Endodermal cell (in vitro differentiated cells): ENCODE data around the gene KATNIP. TPM values are rescaled to one million over a fixed set of nuclear protein-coding genes. Genes with fewer than 3 reads are reported as not detected.

Experiments
- DNase-seq: peaks from one replicate; pipeline ENCODE4 v3.0.0-alpha.2; 2017
- H3K27ac ChIP-seq: 2 replicates; pipeline ENCODE4 v1.5.1; 2013; ENCODE audit warnings: mild to moderate bottlenecking, low read depth, low read length, moderate library complexity
- H3K27me3 ChIP-seq: 2 replicates; pipeline ENCODE4 v1.6.1; 2013; ENCODE audit warnings: mild to moderate bottlenecking, low read length, moderate library complexity; ENCODE audit not compliant: insufficient read depth, control insufficient read depth, poor library complexity, severe bottlenecking
- H3K36me3 ChIP-seq: 2 replicates; pipeline ENCODE4 v1.7.0; 2013; ENCODE audit warnings: mild to moderate bottlenecking, low read length, moderate library complexity; ENCODE audit not compliant: control insufficient read depth, insufficient read depth
- H3K4me1 ChIP-seq: one replicate; pipeline ENCODE4 v1.7.0; 2013; ENCODE audit warnings: low read length; ENCODE audit not compliant: control insufficient read depth, insufficient read depth
- H3K4me3 ChIP-seq: 2 replicates; pipeline ENCODE4 v1.5.1; 2013; ENCODE audit warnings: mild to moderate bottlenecking, low read length, moderate library complexity
- H3K9ac ChIP-seq: 2 replicates; pipeline ENCODE4 v1.6.1; 2013; ENCODE audit warnings: mild to moderate bottlenecking, low read length, moderate library complexity; ENCODE audit not compliant: poor library complexity, severe bottlenecking; ENCODE audit errors: extremely low read depth
- H3K9me3 ChIP-seq: 2 replicates; pipeline ENCODE4 v1.6.1; 2013; ENCODE audit warnings: mild to moderate bottlenecking, low read length, moderate library complexity; ENCODE audit not compliant: control insufficient read depth
- H3K27ac Mint-ChIP-seq: 2 replicates; pipeline ENCODE4 v1.8.0; 2020; ENCODE audit warnings: mixed read lengths
- H3K27me3 Mint-ChIP-seq: 2 replicates; pipeline ENCODE4 v1.8.0; 2021; ENCODE audit warnings: mild to moderate bottlenecking, mixed read lengths; ENCODE audit not compliant: insufficient read depth
- H3K36me3 Mint-ChIP-seq: 2 replicates; pipeline ENCODE4 v1.8.0; 2020; ENCODE audit warnings: low read depth, mixed read lengths
- H3K4me1 Mint-ChIP-seq: 2 replicates; pipeline ENCODE4 v1.8.0; 2020; ENCODE audit warnings: mixed read lengths
- H3K4me3 Mint-ChIP-seq: 2 replicates; pipeline ENCODE4 v1.8.0; 2020; ENCODE audit warnings: mild to moderate bottlenecking, moderate library complexity, mixed read lengths
- H3K9me3 Mint-ChIP-seq: 2 replicates; pipeline ENCODE4 v1.8.0; 2020; ENCODE audit warnings: mild to moderate bottlenecking, mixed read lengths
- CTCF ChIP-seq: fragments of 200-600 bp; sonication (generic); conservative IDR thresholded peaks from 2 replicates; pipeline ENCODE4 v1.5.0; 2021; ENCODE audit warnings: antibody characterized with exemption, mild to moderate bottlenecking
- whole genome bisulfite sequencing, 2 experiments: methylation state at CpG; one replicate each; pipeline versions ENCODE4 v1.1.5 to v1.1.7; 2013; ENCODE audit warnings: missing lambda C conversion rate in 2 of 2, mixed read lengths in 1 of 2; ENCODE audit not compliant: insufficient coverage in 1 of 2, insufficient read length in 1 of 2; 5-methylcytosine and 5-hydroxymethylcytosine counted together
- total RNA-seq, 2 donors: library from RNA; stranded (reverse); fragmentation: NEBNext Ultra II Directional in 1 of 2; extraction: Animal tissue kit (Norgen Biotek cat#: 25700) in 1 of 2; gene quantifications; 2 replicates in 1 of 2; 3 replicates in 1 of 2; pipeline ENCODE4 v1.2.1, GENCODE V29; 2021

KATNIP gene
- total RNA-seq, 2 donors from 2014 or later: 33.6 to 39.1 TPM

GRCh38 chr16:27528294-27528693 is 21.6 kb upstream of the KATNIP start:
- Mint-ChIP-seq H3K27me3 (no peaks in the 10 kb centered on the region), H3K4me1 (peaks cover 24% of the 10 kb centered on the region), H3K36me3 (peaks cover 87% of the 10 kb centered on the region), H3K4me3 (no peak overlapping the region), H3K27ac (no peak overlapping the region), H3K9me3 (no peaks in the 10 kb centered on the region)
- Histone ChIP-seq H3K4me1 (no peaks in the 10 kb centered on the region), H3K9me3 (no peaks in the 10 kb centered on the region), H3K9ac (no peak overlapping the region), H3K27me3 (no peaks in the 10 kb centered on the region), H3K36me3 (peaks cover 96% of the 10 kb centered on the region), H3K27ac (no peak overlapping the region), H3K4me3 (no peak overlapping the region)
- no peak for DNase-seq
- 98 to 99% methylated on average over 4 of the region's 4 CpGs for WGBS, 2 experiments
- no peak for TF ChIP-seq CTCF

- Histone ChIP-seq H3K4me1 (no peaks in the 10 kb centered on the region), H3K27me3 (no peaks in the 10 kb centered on the region), H3K36me3 (peaks cover 96% of the 10 kb centered on the region), H3K9me3 (no peaks in the 10 kb centered on the region), H3K9ac (no peak overlapping the region), H3K4me3 (no peak overlapping the region), H3K27ac (no peak overlapping the region)
- Mint-ChIP-seq H3K4me3 (no peak overlapping the region), H3K27me3 (no peaks in the 10 kb centered on the region), H3K27ac (no peak overlapping the region), H3K36me3 (peaks cover 90% of the 10 kb centered on the region), H3K9me3 (no peaks in the 10 kb centered on the region), H3K4me1 (peaks cover 14% of the 10 kb centered on the region)
- no peak for TF ChIP-seq CTCF
- WGBS, 2 experiments: 96% methylated on average over 3 to 6 of the region's 6 CpGs
- DNase-seq: no peak
Measured at GRCh38 chr16:27529962-27530361, 20.0 kb upstream of the KATNIP start.

GRCh38 chr16:27531186-27531585 is 18.8 kb upstream of the KATNIP start:
- H3K4me3 ChIP-seq: no peak overlapping the region
- Mint-ChIP-seq H3K4me3 (no peak overlapping the region), H3K4me1 (peaks cover 14% of the 10 kb centered on the region), H3K27ac (peak overlapping the region; percentile 15), H3K36me3 (peaks cover 87% of the 10 kb centered on the region), H3K27me3 (no peaks in the 10 kb centered on the region), H3K9me3 (no peaks in the 10 kb centered on the region)
- H3K9ac ChIP-seq: no peak overlapping the region
- no peaks in the 10 kb centered on the region for H3K27me3 ChIP-seq
- peaks cover 97% of the 10 kb centered on the region for H3K36me3 ChIP-seq
- no peak for DNase-seq
- no peaks in the 10 kb centered on the region for H3K9me3 ChIP-seq
- TF ChIP-seq CTCF: no peak
- 92% methylated on average over 2 of the region's 2 CpGs for WGBS, 2 experiments
- H3K4me1 ChIP-seq: no peaks in the 10 kb centered on the region
- H3K27ac ChIP-seq: no peak overlapping the region
